HCT116 (cell line): Measurements from ENCODE around the gene C15orf40. TPM values are rescaled to one million over a fixed set of nuclear protein-coding genes. Genes with fewer than 3 reads are reported as not detected.
A peak's percentile ranks its signal among the peaks of the same experiment; 100 is the strongest.

Source experiments
- ATAC-seq: fragments of 200-7000 bp; cut with Tn5 transposase; 2 replicates; pipeline ENCODE4 v1.9.1; 2020; ENCODE audit warnings: mild to moderate bottlenecking, moderate library complexity
- BruUV-seq: library from RNA; stranded (reverse); fragments of 400-500 nt; replicated peaks from 2 replicates; lab custom pipeline; 2021; lab: Mats Ljungman, UMichigan
- CTCF ChIA-PET: fragments of 300-600 bp; sonication (Branson Sonifier 250); formaldehyde crosslinking; loops from one replicate; lab custom pipeline; 2021; ENCODE audit warnings: antibody characterized with exemption; lab: Charles Lee
- POLR2A ChIA-PET: fragments of 300-600, 350-600 bp; sonication (Branson Sonifier 250); formaldehyde crosslinking; loops from one replicate; lab custom pipeline; 2021; ENCODE audit warnings: antibody characterized with exemption; lab: Charles Lee
- RAD21 ChIA-PET, 2 experiments: fragments of 300-600 bp; sonication (Branson Sonifier 250); formaldehyde crosslinking; loops; one replicate each; lab custom pipeline; 2023; ENCODE audit warnings: low total read pairs in 2 of 2; ENCODE audit not compliant: uncharacterized antibody in 2 of 2, unreplicated experiment in 2 of 2, low non-redundant PET in 1 of 2; lab: Charles Lee
- DNase-seq: peaks from one replicate; pipeline ENCODE4 v3.0.0-alpha.2; 2010; ENCODE audit warnings: low read depth, low spot score
- H2AFZ ChIP-seq: fragments of 200-600 bp; shearing (Covaris generic), sonication (generic); 2 replicates; pipeline ENCODE4 v1.6.1; 2017; ENCODE audit warnings: low read depth, mixed run types, mixed read lengths, antibody characterized with exemption, low read length; ENCODE audit not compliant: poor library complexity, severe bottlenecking
- H3K27ac ChIP-seq: 2 replicates; pipeline ENCODE4 v1.5.1; 2012; ENCODE audit warnings: low read depth, low read length
- H3K27me3 ChIP-seq: fragments of 200-600 bp; sonication (generic); 2 replicates; pipeline ENCODE4 v1.6.1; 2016; ENCODE audit warnings: mixed run types, low read length, mixed read lengths; ENCODE audit not compliant: insufficient read depth
- H3K36me3 ChIP-seq, 2 experiments: fragments of 200-500 bp in 1 of 2; fragments of 200-600 bp in 1 of 2; sonication (Bioruptor generic) in 1 of 2; sonication (generic) in 1 of 2; 2 replicates each; pipeline versions ENCODE4 v1.5.1 to v1.6.1; 2014 to 2016; ENCODE audit warnings: low read length in 2 of 2, inconsistent platforms in 1 of 2, mixed read lengths in 1 of 2, mixed run types in 1 of 2; ENCODE audit not compliant: insufficient read depth in 2 of 2, control insufficient read depth in 1 of 2
- H3K4me1 ChIP-seq, 2 experiments: fragments of 200-600 bp in 1 of 2; sonication (generic) in 1 of 2; 2 replicates each; pipeline versions ENCODE4 v1.5.1 to v1.6.1; 2012 to 2017; ENCODE audit warnings: low read length in 2 of 2, inconsistent platforms in 1 of 2, mild to moderate bottlenecking in 1 of 2, mixed read lengths in 1 of 2, mixed run types in 1 of 2, moderate library complexity in 1 of 2; ENCODE audit not compliant: insufficient read depth in 2 of 2, control insufficient read depth in 1 of 2
- H3K4me2 ChIP-seq: fragments of 200-600 bp; sonication (generic); 2 replicates; pipeline ENCODE4 v1.6.1; 2017; ENCODE audit warnings: mixed run types, low read length, mixed read lengths
- H3K4me3 ChIP-seq, 2 experiments: fragments of 200-600 bp in 1 of 2; sonication (generic) in 1 of 2; replicated peaks in 1 of 2; 2 replicates each; pipeline ENCODE4 v1.5.1; 2011 to 2016; ENCODE audit warnings: low read length in 2 of 2, control low read depth in 1 of 2, low read depth in 1 of 2, mild to moderate bottlenecking in 1 of 2, mixed read lengths in 1 of 2, mixed run types in 1 of 2
- H3K79me2 ChIP-seq: fragments of 200-600 bp; sonication (generic); 2 replicates; pipeline ENCODE4 v1.6.1; 2017; ENCODE audit warnings: mild to moderate bottlenecking, mixed run types, low read length, moderate library complexity, mixed read lengths; ENCODE audit not compliant: insufficient read depth
- H3K9ac ChIP-seq: fragments of 200-600 bp; sonication (generic); 2 replicates; pipeline ENCODE4 v1.6.1; 2016; ENCODE audit warnings: low read length, mixed read lengths
- H3K9me2 ChIP-seq: fragments of 200-600 bp; sonication (generic), shearing (Covaris generic); 2 replicates; pipeline ENCODE4 v1.6.1; 2017; ENCODE audit warnings: mixed run types, mild to moderate bottlenecking, moderate library complexity; ENCODE audit not compliant: insufficient read depth
- H3K9me3 ChIP-seq, 2 experiments: fragments of 200-500 bp in 1 of 2; fragments of 200-600 bp in 1 of 2; sonication (Bioruptor generic) in 1 of 2; sonication (generic) in 1 of 2; 2 replicates each; pipeline ENCODE4 v1.6.1; 2014 to 2017; ENCODE audit warnings: low read length in 2 of 2, mixed read lengths in 2 of 2, inconsistent platforms in 1 of 2, low read depth in 1 of 2, mild to moderate bottlenecking in 1 of 2, mixed run types in 1 of 2, moderate library complexity in 1 of 2; ENCODE audit not compliant: control insufficient read depth in 1 of 2, insufficient read depth in 1 of 2
- H4K20me1 ChIP-seq: fragments of 200-600 bp; sonication (generic), shearing (Covaris generic); 2 replicates; pipeline ENCODE4 v1.6.1; 2017; ENCODE audit warnings: mixed run types, mild to moderate bottlenecking, moderate library complexity; ENCODE audit not compliant: insufficient read depth
- ATF3 ChIP-seq: IDR thresholded peaks from 2 replicates; pipeline ENCODE4 v1.6.1; 2012
- CBX3 ChIP-seq: IDR thresholded peaks from 2 replicates; pipeline ENCODE4 v1.6.1; 2012; ENCODE audit warnings: low read depth
- ELF1 ChIP-seq: IDR thresholded peaks from 2 replicates; pipeline ENCODE4 v1.6.1; 2012; ENCODE audit warnings: low read depth, borderline replicate concordance
- EZH2 ChIP-seq: fragments of 200-600 bp; sonication (generic); IDR thresholded peaks from 2 replicates; pipeline ENCODE4 v1.6.1; 2017; ENCODE audit warnings: antibody characterized with exemption, mixed run types
- EZH2phosphoT487 ChIP-seq: fragments of 200-600 bp; IDR thresholded peaks from 2 replicates; pipeline ENCODE4 v1.6.1; 2018; ENCODE audit warnings: antibody characterized with exemption, borderline replicate concordance
- FOSL1 ChIP-seq: IDR thresholded peaks from 2 replicates; pipeline ENCODE4 v1.6.1; 2012; ENCODE audit warnings: low read depth
- JUND ChIP-seq: IDR thresholded peaks from 2 replicates; pipeline ENCODE4 v1.6.1; 2012
- MAX ChIP-seq: IDR thresholded peaks from 2 replicates; pipeline ENCODE4 v1.6.1; 2012
- POLR2AphosphoS5 ChIP-seq: IDR thresholded peaks from 2 replicates; pipeline ENCODE4 v1.6.1; 2011; ENCODE audit warnings: mild to moderate bottlenecking, low read depth, low read length, moderate library complexity
- REST ChIP-seq: IDR thresholded peaks from 2 replicates; pipeline ENCODE4 v1.6.1; 2012; ENCODE audit warnings: low read depth
- SIN3A ChIP-seq: IDR thresholded peaks from 2 replicates; pipeline ENCODE4 v1.6.1; 2012; ENCODE audit warnings: low read depth
- SP1 ChIP-seq: IDR thresholded peaks from 2 replicates; pipeline ENCODE4 v1.6.1; 2012; ENCODE audit warnings: low read depth
- ZBTB33 ChIP-seq: IDR thresholded peaks from 2 replicates; pipeline ENCODE4 v1.6.1; 2011; ENCODE audit warnings: mild to moderate bottlenecking, low read length, moderate library complexity; ENCODE audit not compliant: insufficient replicate concordance; ENCODE audit errors: extremely low read depth
- ZFX ChIP-seq: fragments of 450-650 bp; IDR thresholded peaks from 2 replicates; pipeline ENCODE4 v1.6.1; 2017
- intact Hi-C: fragments of 100-400 bp; cut with micrococcal nuclease; formaldehyde crosslinking; loops from 2 replicates; pipeline ENCODE4 v1.10.0; 2022
- total RNA-seq: library from RNA; stranded (reverse); gene quantifications from one replicate; pipeline ENCODE4 v1.2.1, GENCODE V29; 2021; ENCODE audit not compliant: unreplicated experiment

Gene C15orf40
- total RNA-seq, 1 experiment from 2014 or later: 26.0 TPM

GRCh38 chr15:83011271-83012075 is at the start of gene C15orf40 (continued):
- peak; percentile 38 for TF ChIP-seq ZBTB33
- TF ChIP-seq FOSL1: no peak
- peak; percentile 23; the same call in 1 of the 2 replicates for TF ChIP-seq SP1
- TF ChIP-seq JUND: no peak
- TF ChIP-seq MAX: peak; percentile 94
- no peak for TF ChIP-seq EZH2phosphoT487

- H3K27ac ChIP-seq: no peak overlapping the region
- H3K36me3 ChIP-seq: peaks cover 25 to 30% of the 10 kb centered on the region in 2 experiments
- H3K9me2 ChIP-seq: no peaks in the 10 kb centered on the region
- intact Hi-C loops: no loop called here
- no peaks in the 10 kb centered on the region for H3K9me3 ChIP-seq
- H3K9ac ChIP-seq: no peak overlapping the region
- POLR2A ChIA-PET: interaction anchor here (0.8 kb wide), 1 partner anchor 9 kb away, joined by 3 read pairs; the partner anchor contains the start of gene BTBD1
- H3K4me3 ChIP-seq: no peak overlapping the region
- no peaks in the 10 kb centered on the region for H3K4me1 ChIP-seq
- ATAC-seq: no peak
- H3K27me3 ChIP-seq: no peaks in the 10 kb centered on the region
- RAD21 ChIA-PET: no interaction called here
- no peak overlapping the region for H3K4me2 ChIP-seq
- no peak for DNase-seq
- H2AFZ ChIP-seq: no peak overlapping the region
- peaks cover 94% of the 10 kb centered on the region for H3K79me2 ChIP-seq
- CTCF ChIA-PET: interaction anchor here (1.1 kb wide), 1 partner anchor 323 kb away, joined by 4 read pairs; no protein-coding TSS in a partner anchor
- BruUV-seq: no TSS peak
- H4K20me1 ChIP-seq: peaks cover 17% of the 10 kb centered on the region; the same call in 1 of the 2 replicates
- TF ChIP-seq EZH2phosphoT487 (no peak), ELF1 (no peak), ATF3 (no peak), REST (no peak), CBX3 (no peak), ZBTB33 (no peak), ZFX (no peak), SIN3A (no peak), POLR2AphosphoS5 (no peak), EZH2 (no peak), JUND (no peak), MAX (no peak)
Observed at GRCh38 chr15:83057696-83058376, 46.4 kb upstream of the C15orf40 start.
